ENCODE results near the gene NOL3. TPM values are rescaled to one million over a fixed set of nuclear protein-coding genes. Genes with fewer than 3 reads are reported as not detected.

NOL3 gene
- total RNA-seq, 1 experiment from 2014 or later, result 5.6 TPM

DNA sequence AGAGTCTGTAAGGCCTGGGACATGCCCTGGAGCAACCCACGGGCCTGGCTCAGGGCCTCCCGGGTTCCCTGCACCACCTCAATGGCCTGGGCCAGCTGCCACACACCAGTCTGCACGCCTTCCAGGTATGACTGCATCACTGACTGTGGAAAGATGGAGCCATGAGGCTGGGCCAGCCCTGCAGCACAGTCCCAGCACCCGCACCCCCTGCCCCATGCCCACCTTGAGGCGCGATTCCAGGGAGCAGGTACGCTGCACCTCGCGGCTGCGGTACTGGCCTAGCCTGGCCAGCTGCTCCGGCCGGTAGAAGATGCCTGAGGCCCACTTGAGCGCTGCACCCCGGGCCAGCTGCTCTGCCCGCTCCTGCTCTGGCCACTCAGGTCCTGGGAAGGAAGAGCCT, 18.5 kb downstream of the NOL3 start:
- Histone ChIP-seq H3K27me3 (ENCODE audit: insufficient read depth, low read length) (peaks cover 4% of the 10 kb centered on the region), H3K4me2 (ENCODE audit: insufficient read depth, insufficient read length, low read length) (no peak overlapping the region), H4K91ac (ENCODE audit: insufficient read length, low read depth, low read length) (no peak overlapping the region), H2BK12ac (ENCODE audit: insufficient read length, low read depth, low read length) (no peak overlapping the region), H3K23ac (ENCODE audit: insufficient read length, low read depth, low read length) (no peak overlapping the region), H3K56ac (ENCODE audit: insufficient read length, low read depth, low read length) (no peak overlapping the region), H2BK5ac (ENCODE audit: insufficient read length, low read length) (no peak overlapping the region), H3K14ac (ENCODE audit: insufficient read depth, low read length) (no peak overlapping the region), H4K8ac (replicated peaks; ENCODE audit: insufficient read length, low read depth, low read length) (no peak overlapping the region), H3K4ac (ENCODE audit: low read depth, low read length) (no peak overlapping the region), H3K79me2 (ENCODE audit: insufficient read depth, low read length) (peaks cover 13% of the 10 kb centered on the region; the same call in 1 of the 2 replicates), H3T11ph (ENCODE audit: low read length) (no peak overlapping the region), H2BK120ac (ENCODE audit: low read depth, low read length, poor library complexity, severe bottlenecking) (no peak overlapping the region), H2BK20ac (ENCODE audit: low read depth, low read length, poor library complexity, severe bottlenecking) (no peak overlapping the region), H3K9ac (ENCODE audit: extremely low read depth, insufficient read length, low read length) (no peak overlapping the region), H2AK5ac (ENCODE audit: insufficient read length, low read length) (no peak overlapping the region), H4K20me1 (ENCODE audit: control insufficient read depth, insufficient read depth, insufficient read length) (no peaks in the 10 kb centered on the region), H2BK15ac (ENCODE audit: low read depth, low read length) (no peak overlapping the region), H3K9me3 (ENCODE audit: control insufficient read depth, low read depth, low read length) (no peaks in the 10 kb centered on the region), H3K27ac (ENCODE audit: insufficient read length, low read depth, low read length) (no peak overlapping the region), H3K18ac (ENCODE audit: insufficient read length, low read depth, low read length) (no peak overlapping the region), H4K5ac (ENCODE audit: insufficient read length, low read depth, low read length) (no peak overlapping the region), H3K23me2 (ENCODE audit: insufficient read length, low read depth, low read length, poor library complexity, severe bottlenecking) (peaks cover 17% of the 10 kb centered on the region), H3K79me1 (ENCODE audit: insufficient read depth, low read depth, low read length, poor library complexity, severe bottlenecking) (peaks cover 13% of the 10 kb centered on the region), H3K4me1 (ENCODE audit: insufficient read depth, low read length) (peaks cover 4% of the 10 kb centered on the region; the same call in 1 of the 2 replicates), H2AFZ (ENCODE audit: low read length) (no peak overlapping the region)
- no CpG with 5 or more reads among the region's 15 CpGs for WGBS (ENCODE audit: extremely low coverage, insufficient read length, low lambda C conversion rate)
- Mint-ChIP-seq H3K36me3 (ENCODE audit: insufficient read depth in 1 of 3, low read depth in 3 of 3) (peaks cover 7 to 12% (median 10%) of the 10 kb centered on the region in 3 experiments; a peak in 6 of 7 replicates), H3K4me3 (no peak overlapping the region), H3K27me3 (ENCODE audit: low read depth) (peaks cover 29% of the 10 kb centered on the region), H3K27ac (no peak overlapping the region), H3K9me3 (no peaks in the 10 kb centered on the region; a peak in 2 of 5 replicates), H3K4me1 (peaks cover 30 to 41% of the 10 kb centered on the region in 2 experiments)
- TF ChIP-seq CTCF (conservative IDR thresholded peaks at IDR 0.05), result no peak
- no peak for DNase-seq
